ENCODE data around the gene HDGFL1. TPM values are rescaled to one million over a fixed set of nuclear protein-coding genes. Genes with fewer than 3 reads are reported as not detected.

Gene HDGFL1
- total RNA-seq, 1 donor from 2014 or later = not detected

DNA sequence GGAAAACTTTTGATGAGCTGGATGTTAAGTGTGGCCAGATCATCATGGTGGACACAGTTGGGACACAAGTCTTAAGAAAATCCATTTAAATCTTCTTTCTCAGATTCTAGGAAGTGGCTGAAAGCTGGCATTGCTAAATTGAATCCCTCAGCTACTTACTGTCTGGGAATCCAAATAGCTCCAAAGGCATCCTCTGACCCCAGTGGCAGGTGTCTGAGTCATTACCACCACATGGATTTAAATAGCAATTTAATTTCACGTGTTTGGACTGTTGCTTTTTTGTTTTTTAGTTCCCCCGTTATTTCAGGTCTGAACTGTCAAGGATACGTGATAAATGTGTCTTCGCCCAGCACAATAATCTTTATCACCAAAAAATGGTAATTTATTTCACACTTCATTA is 33.2 kb upstream of the HDGFL1 start:
- DNase-seq (ENCODE audit: low read depth) = no peak
- Histone ChIP-seq H3K27me3 (ENCODE audit: control insufficient read depth, insufficient read depth, low read length) (no peaks in the 10 kb centered on the region), H3K4me3 (ENCODE audit: low read depth, low read length) (no peak overlapping the region), H3K36me3 (ENCODE audit: control insufficient read depth, insufficient read depth, low read length) (no peaks in the 10 kb centered on the region)
- no peak for FAIRE-seq
- TF ChIP-seq, protein P1, sequence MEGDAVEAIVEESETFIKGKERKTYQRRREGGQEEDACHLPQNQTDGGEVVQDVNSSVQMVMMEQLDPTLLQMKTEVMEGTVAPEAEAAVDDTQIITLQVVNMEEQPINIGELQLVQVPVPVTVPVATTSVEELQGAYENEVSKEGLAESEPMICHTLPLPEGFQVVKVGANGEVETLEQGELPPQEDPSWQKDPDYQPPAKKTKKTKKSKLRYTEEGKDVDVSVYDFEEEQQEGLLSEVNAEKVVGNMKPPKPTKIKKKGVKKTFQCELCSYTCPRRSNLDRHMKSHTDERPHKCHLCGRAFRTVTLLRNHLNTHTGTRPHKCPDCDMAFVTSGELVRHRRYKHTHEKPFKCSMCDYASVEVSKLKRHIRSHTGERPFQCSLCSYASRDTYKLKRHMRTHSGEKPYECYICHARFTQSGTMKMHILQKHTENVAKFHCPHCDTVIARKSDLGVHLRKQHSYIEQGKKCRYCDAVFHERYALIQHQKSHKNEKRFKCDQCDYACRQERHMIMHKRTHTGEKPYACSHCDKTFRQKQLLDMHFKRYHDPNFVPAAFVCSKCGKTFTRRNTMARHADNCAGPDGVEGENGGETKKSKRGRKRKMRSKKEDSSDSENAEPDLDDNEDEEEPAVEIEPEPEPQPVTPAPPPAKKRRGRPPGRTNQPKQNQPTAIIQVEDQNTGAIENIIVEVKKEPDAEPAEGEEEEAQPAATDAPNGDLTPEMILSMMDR (IDR thresholded peaks at IDR 0.05; ENCODE audit: insufficient read depth, low read length, severe bottlenecking) = no peak

DNA sequence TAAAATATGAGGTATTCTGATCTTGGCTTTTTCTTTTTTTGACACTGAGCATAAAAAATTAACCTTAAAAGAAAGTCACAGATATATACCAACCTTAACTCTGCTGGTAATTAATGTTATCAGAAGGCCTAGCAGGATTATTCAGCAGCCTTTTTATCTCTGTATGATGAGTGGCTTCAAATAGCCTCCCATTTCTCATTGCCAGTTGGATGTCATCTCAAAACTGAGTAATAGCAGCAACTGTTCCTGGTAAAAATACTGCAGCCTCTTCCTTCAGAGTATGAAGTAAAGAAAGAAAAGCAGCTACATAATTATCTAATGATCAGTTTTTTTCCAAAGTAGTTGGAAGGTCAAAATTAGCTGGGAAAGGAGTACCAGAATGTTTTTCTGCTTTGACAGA is 24.9 kb upstream of the HDGFL1 start:
- DNase-seq (ENCODE audit: low read depth) (no peak), FAIRE-seq (no peak)
- no peaks in the 10 kb centered on the region for H3K27me3 ChIP-seq (ENCODE audit: control insufficient read depth, insufficient read depth, low read length)
- H3K36me3 ChIP-seq (ENCODE audit: control insufficient read depth, insufficient read depth, low read length) = no peaks in the 10 kb centered on the region
- H3K4me3 ChIP-seq (ENCODE audit: low read depth, low read length) = no peak overlapping the region
- TF ChIP-seq, protein P1 (IDR thresholded peaks at IDR 0.05; ENCODE audit: insufficient read depth, low read length, severe bottlenecking) = no peak

DNA sequence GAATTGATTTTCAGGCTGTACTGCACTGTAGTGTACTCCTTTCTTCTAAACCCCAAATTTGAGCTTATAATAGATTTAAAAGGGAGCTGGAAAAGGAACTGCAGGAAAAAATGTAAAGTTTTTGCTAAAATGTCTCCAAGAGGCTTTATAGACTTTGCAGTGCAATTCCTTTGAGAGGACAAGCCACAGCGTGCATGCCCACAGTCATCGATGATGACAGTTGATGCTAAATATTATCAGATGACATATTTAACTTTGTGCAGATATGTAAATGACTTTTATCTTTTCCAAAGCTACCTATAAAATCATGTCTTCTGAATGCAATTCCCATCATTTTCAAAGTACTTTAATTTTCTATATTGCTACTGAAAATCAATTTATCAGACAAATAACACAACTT is 24.3 kb upstream of the HDGFL1 start:
- no peak overlapping the region for H3K4me3 ChIP-seq (ENCODE audit: low read depth, low read length)
- FAIRE-seq (no peak), DNase-seq (ENCODE audit: low read depth) (peak; percentile 60)
- TF ChIP-seq, protein P1 (IDR thresholded peaks at IDR 0.05; ENCODE audit: insufficient read depth, low read length, severe bottlenecking) = no peak
- H3K36me3 ChIP-seq (ENCODE audit: control insufficient read depth, insufficient read depth, low read length) = no peaks in the 10 kb centered on the region
- no peaks in the 10 kb centered on the region for H3K27me3 ChIP-seq (ENCODE audit: control insufficient read depth, insufficient read depth, low read length)

DNA sequence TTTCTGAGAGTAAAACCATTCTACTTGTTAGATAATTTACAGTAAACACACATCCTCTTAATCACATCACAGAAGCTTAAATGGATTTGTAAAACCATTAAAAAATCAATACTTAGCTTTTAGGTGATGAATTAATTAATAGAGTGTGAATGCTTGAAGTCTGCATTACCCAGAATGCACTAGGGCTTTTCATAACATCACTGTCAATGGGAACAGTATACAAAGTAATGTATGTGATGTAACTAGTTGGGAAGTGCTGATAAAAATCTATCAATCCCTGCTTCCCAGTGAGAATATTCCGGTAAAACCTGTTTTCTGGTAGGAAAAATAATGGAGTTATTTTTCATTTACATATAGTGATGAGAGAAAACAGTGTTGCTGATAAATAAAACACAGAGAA is 23.1 kb upstream of the HDGFL1 start:
- H3K4me3 ChIP-seq (ENCODE audit: low read depth, low read length) = no peak overlapping the region
- DNase-seq (ENCODE audit: low read depth) = no peak
- no peaks in the 10 kb centered on the region for H3K36me3 ChIP-seq (ENCODE audit: control insufficient read depth, insufficient read depth, low read length)
- TF ChIP-seq, protein P1 (IDR thresholded peaks at IDR 0.05; ENCODE audit: insufficient read depth, low read length, severe bottlenecking) = no peak
- no peak for FAIRE-seq
- no peaks in the 10 kb centered on the region for H3K27me3 ChIP-seq (ENCODE audit: control insufficient read depth, insufficient read depth, low read length)

DNA sequence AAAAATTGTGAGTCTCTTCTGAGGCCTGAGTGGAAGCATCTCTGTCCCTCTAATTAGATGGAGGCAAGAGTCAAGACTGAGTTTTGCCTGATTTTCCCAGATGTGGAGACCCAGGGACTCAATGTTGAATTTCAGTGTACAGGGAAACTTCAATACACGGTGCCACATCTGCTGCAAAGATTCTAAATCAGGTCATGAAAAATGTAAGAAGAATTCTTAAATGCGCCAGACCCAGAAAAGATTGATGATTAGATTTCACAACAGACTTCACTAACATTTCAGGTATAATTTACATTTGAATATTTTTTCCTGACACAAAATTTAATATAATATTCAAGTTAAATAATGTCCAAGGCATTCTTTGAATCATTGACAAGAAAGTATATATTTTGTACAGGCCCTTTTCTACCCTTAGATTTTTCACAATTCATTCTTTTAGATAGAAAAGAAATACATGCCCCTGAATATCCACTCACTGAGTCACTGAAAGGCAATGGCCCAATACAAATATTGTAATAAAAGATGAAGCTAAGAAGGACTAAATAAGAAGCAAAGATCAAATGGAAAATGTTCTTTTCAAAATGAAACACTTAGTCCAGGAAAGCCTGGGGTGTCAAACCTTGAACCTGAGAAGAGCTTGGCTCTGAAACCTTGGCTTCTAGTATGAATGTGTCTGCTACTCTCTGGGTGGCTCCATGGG is 18.2 kb upstream of the HDGFL1 start:
- DNase-seq (ENCODE audit: low read depth) (no peak), FAIRE-seq (no peak)

More for the DNA sequence above, 18.2 kb upstream of the HDGFL1 start:
- H3K27me3 ChIP-seq (ENCODE audit: control insufficient read depth, insufficient read depth, low read length) = no peaks in the 10 kb centered on the region
- TF ChIP-seq, protein P1 (IDR thresholded peaks at IDR 0.05; ENCODE audit: insufficient read depth, low read length, severe bottlenecking) = no peak
- no peak overlapping the region for H3K4me3 ChIP-seq (ENCODE audit: low read depth, low read length)
- H3K36me3 ChIP-seq (ENCODE audit: control insufficient read depth, insufficient read depth, low read length) = no peaks in the 10 kb centered on the region
